ENCODE data around the gene NOTCH4.
A peak's percentile ranks its signal among the peaks of the same experiment; 100 is the strongest.

The NOTCH4 gene

DNA sequence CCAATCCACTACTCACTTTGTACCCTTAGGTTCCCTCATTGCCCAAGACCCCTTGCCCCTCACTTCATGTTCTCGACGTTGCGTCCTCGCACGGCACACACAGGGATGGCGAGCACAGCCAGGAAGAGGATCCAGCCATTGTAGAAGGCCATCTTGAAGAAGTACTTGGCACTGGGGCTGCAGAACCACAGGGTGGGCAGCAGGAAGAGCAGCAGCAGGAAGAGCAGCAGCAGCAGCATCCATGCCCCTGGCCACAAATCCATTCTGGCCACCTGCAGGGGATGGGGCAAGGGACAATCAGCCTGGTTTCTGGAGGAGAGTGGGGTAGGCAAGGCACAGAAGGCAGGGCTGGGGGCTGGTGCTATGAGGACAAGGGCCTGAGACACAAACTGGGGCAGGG is 52.6 kb downstream of the NOTCH4 start:
- no peak for ATAC-seq
- no peak for TF ChIP-seq CSDC2 (CRISPR knock-in tag; IDR thresholded peaks at IDR 0.05)
- TF ChIP-seq ZNF70 (CRISPR knock-in tag; IDR thresholded peaks at IDR 0.05), result no peak
- no peak for TF ChIP-seq OSR1 (CRISPR knock-in tag; IDR thresholded peaks at IDR 0.05)
- TF ChIP-seq PPARA (CRISPR knock-in tag; IDR thresholded peaks at IDR 0.05; ENCODE audit: borderline replicate concordance), result no peak
- no peak for TF ChIP-seq ISL1 (CRISPR knock-in tag; IDR thresholded peaks at IDR 0.05)
- no peak for TF ChIP-seq TOX (CRISPR knock-in tag; IDR thresholded peaks at IDR 0.05; ENCODE audit: borderline replicate concordance)
- TF ChIP-seq BACH2 (CRISPR knock-in tag; IDR thresholded peaks at IDR 0.05; ENCODE audit: borderline replicate concordance), result no peak
- TF ChIP-seq, protein P1, sequence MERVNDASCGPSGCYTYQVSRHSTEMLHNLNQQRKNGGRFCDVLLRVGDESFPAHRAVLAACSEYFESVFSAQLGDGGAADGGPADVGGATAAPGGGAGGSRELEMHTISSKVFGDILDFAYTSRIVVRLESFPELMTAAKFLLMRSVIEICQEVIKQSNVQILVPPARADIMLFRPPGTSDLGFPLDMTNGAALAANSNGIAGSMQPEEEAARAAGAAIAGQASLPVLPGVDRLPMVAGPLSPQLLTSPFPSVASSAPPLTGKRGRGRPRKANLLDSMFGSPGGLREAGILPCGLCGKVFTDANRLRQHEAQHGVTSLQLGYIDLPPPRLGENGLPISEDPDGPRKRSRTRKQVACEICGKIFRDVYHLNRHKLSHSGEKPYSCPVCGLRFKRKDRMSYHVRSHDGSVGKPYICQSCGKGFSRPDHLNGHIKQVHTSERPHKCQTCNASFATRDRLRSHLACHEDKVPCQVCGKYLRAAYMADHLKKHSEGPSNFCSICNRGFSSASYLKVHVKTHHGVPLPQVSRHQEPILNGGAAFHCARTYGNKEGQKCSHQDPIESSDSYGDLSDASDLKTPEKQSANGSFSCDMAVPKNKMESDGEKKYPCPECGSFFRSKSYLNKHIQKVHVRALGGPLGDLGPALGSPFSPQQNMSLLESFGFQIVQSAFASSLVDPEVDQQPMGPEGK (CRISPR knock-in tag; IDR thresholded peaks at IDR 0.05; ENCODE audit: borderline replicate concordance), result no peak
- no peak for TF ChIP-seq ARNTL (CRISPR knock-in tag; IDR thresholded peaks at IDR 0.05; ENCODE audit: borderline replicate concordance, low read depth)
- TF ChIP-seq ZFP3 (CRISPR knock-in tag; IDR thresholded peaks at IDR 0.05), result no peak
- TF ChIP-seq ZNF565 (CRISPR knock-in tag; conservative IDR thresholded peaks at IDR 0.05; ENCODE audit: low read depth), result no peak
- TF ChIP-seq, protein P2, sequence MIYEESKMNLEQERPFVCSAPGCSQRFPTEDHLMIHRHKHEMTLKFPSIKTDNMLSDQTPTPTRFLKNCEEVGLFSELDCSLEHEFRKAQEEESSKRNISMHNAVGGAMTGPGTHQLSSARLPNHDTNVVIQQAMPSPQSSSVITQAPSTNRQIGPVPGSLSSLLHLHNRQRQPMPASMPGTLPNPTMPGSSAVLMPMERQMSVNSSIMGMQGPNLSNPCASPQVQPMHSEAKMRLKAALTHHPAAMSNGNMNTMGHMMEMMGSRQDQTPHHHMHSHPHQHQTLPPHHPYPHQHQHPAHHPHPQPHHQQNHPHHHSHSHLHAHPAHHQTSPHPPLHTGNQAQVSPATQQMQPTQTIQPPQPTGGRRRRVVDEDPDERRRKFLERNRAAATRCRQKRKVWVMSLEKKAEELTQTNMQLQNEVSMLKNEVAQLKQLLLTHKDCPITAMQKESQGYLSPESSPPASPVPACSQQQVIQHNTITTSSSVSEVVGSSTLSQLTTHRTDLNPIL (CRISPR knock-in tag; IDR thresholded peaks at IDR 0.05; ENCODE audit: low read depth), result no peak
- TF ChIP-seq RARB (CRISPR knock-in tag; IDR thresholded peaks at IDR 0.05), result no peak
- no peak for TF ChIP-seq TCF4 (CRISPR knock-in tag; IDR thresholded peaks at IDR 0.05; ENCODE audit: borderline replicate concordance)

DNA sequence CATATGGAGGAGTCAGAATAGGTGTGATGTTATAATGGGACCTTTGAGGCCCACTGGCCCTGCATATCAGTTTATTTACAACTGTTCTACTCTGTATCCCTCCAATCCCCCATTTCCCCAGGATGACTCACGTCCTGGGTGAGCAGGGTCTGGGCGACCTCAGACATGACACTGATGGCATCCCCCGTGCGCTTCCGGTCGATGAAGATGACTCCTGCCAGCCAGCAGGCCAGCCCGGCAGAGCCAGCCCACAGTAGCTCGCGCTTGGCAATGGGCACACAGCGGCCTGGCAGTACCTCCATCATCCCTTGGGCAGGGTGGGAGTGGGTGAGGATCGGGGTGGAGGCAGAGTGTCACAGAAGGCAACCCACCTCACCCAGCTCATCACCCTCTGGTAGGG is 53.6 kb downstream of the NOTCH4 start:
- TF ChIP-seq, protein P3, sequence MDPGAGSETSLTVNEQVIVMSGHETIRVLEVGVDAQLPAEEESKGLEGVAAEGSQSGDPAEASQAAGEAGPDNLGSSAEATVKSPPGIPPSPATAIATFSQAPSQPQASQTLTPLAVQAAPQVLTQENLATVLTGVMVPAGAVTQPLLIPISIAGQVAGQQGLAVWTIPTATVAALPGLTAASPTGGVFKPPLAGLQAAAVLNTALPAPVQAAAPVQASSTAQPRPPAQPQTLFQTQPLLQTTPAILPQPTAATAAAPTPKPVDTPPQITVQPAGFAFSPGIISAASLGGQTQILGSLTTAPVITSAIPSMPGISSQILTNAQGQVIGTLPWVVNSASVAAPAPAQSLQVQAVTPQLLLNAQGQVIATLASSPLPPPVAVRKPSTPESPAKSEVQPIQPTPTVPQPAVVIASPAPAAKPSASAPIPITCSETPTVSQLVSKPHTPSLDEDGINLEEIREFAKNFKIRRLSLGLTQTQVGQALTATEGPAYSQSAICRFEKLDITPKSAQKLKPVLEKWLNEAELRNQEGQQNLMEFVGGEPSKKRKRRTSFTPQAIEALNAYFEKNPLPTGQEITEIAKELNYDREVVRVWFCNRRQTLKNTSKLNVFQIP (CRISPR knock-in tag; IDR thresholded peaks at IDR 0.05; ENCODE audit: borderline replicate concordance, low read depth), result no peak
- no peak for TF ChIP-seq GLIS3 (CRISPR knock-in tag; IDR thresholded peaks at IDR 0.05)
- TF ChIP-seq SNAI2 (CRISPR knock-in tag; IDR thresholded peaks at IDR 0.05), result no peak
- TF ChIP-seq ZNF70 (CRISPR knock-in tag; IDR thresholded peaks at IDR 0.05), result no peak
- TF ChIP-seq ZNF8 (CRISPR knock-in tag; IDR thresholded peaks at IDR 0.05), result no peak
- TF ChIP-seq, protein P2 (CRISPR knock-in tag; IDR thresholded peaks at IDR 0.05; ENCODE audit: low read depth), result no peak

DNA sequence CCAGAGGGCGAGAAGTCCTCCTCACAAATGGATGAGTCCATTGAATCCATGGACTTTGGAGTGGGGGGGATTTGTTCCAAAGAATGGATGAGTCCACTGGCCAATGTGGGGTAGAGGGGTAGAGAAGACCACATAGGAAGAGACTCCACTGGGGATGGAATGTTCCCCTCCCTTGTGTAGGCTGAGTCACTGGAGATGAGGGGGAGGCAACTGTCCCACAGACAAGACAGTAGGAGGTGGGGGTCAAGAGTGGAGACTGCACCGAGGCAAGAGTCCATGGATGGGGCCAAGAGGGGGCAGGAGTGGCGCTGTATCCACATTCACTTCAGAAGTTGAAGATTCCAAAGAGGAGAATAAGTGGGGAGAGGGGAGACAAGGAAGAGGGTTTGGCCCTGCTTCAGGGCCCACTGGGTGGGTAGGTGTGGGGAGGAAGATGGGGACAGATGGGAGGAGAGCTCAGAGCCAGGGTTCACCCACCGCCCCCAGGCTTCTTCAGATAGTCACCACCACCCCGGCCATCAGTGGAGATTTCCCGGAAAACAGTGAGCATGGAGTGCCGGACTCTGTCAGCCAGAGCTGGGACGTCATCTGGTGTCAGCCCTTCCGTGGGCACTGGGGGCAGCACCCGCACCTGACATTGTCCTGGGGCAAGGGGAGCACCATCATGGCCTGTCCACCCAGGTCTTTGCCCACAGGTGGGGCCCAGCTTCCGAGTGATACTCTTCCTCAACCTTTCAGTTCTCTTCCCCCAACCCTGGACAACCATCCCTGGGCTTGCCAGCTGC is 54.9 kb downstream of the NOTCH4 start:
- 0 out of 3 replicates have a peak, but pooled peaks have one; percentile 11 for ATAC-seq

More for the DNA sequence above, 53.6 kb downstream of the NOTCH4 start:
- ATAC-seq, result no peak

More for the DNA sequence above, 54.9 kb downstream of the NOTCH4 start:
- TF ChIP-seq ZFP30 (CRISPR knock-in tag; IDR thresholded peaks at IDR 0.05) (no peak), ZNF8 (CRISPR knock-in tag; IDR thresholded peaks at IDR 0.05) (no peak), ISL1 (CRISPR knock-in tag; IDR thresholded peaks at IDR 0.05) (no peak), BACH2 (CRISPR knock-in tag; IDR thresholded peaks at IDR 0.05; ENCODE audit: borderline replicate concordance) (no peak), OSR1 (CRISPR knock-in tag; IDR thresholded peaks at IDR 0.05) (no peak)
- TF ChIP-seq, protein P1 (CRISPR knock-in tag; IDR thresholded peaks at IDR 0.05; ENCODE audit: borderline replicate concordance), result no peak

All from SK-N-SH treated with all-trans-retinoic acid at 6 μM for 48 hours (cell line).